Dermis blood vessel endothelial cell (primary cell): ENCODE results near the gene PRKCI. TPM values are rescaled to one million over a fixed set of nuclear protein-coding genes. Genes with fewer than 3 reads are reported as not detected.

Experiments
- DNase-seq: peaks from one replicate; pipeline ENCODE4 v3.0.0; 2010
- total RNA-seq: library from RNA; depleted of rRNA; stranded (reverse); fragments of >200 nt; gene quantifications from 2 replicates; pipeline ENCODE4 v1.2.3, GENCODE V29; 2014

Gene PRKCI
- total RNA-seq, 1 donor from 2014 or later = 32.8 TPM

DNA sequence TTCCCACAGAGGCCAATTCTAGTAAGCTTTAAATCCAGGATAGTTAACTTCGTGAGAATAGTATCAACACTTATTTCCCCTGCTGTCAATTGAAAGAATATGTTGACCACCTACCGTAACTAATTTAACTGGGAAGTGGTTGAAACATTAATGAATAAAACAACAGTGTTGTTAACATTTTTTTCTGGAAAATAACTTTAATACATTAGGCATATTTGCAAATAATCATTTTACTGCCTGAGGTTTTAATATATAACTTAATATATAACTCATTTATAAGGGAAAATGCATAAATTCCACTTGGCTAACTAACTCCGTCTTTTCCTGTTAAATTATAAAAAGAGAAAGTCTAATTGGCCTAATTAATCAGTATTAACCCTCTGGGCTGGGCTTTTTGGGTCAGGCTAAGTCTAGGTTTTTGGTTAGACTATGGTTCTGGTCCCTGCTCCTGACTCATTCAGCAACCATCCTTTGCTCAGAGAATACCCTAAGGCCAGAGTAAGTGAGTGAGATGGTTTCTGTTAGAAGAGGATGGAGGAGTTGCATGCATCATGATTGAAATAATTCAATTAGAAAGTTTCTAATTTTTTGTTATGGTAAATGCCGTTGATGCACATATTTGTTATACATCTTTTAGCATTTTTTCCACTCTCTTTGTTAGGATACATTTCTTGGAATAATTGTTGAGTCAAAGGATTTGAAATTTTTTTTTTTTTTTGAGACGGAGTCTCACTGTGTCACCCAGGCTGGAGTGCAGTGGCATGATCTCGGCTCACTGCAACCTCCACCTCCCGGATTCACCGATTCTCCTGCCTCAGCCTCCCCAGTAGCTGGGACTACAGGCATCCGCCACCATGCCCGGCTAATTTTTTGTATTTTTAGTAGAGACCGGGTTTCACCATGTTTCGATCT is 124.5 kb downstream of the PRKCI start:
- no peak for DNase-seq

DNA sequence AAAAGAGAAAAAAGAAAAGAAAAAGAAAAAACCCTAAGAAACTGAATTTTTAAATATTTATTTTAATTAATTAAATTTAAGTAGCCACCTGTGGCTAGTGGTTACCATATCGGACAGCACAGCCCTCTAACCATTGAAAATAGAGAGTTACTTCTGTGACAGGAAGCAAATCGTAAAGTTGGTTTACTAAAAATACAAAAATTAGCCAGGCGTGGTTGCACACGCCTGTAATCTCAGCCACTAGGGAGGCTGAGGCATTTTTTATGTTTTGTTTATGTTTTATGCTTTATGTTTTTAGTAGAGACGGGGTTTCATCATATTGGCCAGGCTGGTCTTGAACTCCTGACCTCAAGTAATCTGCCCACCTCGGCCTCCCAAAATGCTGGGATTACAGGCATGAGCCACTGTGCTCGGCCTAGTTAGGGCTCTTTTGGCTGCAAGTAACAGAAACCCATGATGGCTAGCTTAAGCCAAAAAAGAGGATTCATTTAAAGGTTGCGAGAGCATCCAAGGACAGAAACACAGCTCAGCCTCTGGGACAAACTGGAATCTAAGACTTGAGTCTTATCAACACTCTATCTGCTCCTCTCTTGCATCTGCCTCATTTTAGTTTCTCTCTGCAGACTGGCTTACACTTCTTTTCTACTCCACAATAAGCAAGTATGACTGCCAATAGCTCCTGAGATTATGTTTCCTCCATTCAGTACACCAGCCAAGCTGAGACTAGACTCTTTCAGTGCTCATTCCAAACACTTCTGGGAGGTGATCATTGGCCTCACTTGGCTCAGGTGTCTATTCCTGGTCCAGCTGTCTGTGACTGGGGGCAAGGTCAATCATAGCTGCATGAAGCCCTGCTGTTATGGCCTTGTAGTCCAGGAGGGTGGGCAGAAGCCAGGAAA is 128.5 kb downstream of the PRKCI start:
- DNase-seq = no peak

DNA sequence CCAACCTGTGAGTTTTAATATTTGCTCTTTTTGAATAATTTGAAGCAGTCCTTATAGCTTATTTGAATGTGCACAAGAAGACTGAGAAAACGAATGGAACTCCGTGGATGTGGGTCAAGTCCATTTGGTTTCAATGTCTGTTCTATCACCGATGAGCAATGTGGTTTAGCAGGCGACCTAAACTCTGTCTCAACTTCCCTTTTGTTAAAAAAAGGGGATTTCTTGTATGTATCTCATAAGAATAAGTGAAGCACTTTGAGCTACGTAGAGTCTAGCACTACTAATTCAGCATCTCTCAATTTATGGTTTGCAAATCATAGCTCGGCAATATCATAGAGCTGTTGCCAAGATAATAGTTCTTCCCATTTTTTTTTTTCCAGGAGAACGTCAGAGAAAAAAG is 130.7 kb downstream of the PRKCI start:
- no peak for DNase-seq

DNA sequence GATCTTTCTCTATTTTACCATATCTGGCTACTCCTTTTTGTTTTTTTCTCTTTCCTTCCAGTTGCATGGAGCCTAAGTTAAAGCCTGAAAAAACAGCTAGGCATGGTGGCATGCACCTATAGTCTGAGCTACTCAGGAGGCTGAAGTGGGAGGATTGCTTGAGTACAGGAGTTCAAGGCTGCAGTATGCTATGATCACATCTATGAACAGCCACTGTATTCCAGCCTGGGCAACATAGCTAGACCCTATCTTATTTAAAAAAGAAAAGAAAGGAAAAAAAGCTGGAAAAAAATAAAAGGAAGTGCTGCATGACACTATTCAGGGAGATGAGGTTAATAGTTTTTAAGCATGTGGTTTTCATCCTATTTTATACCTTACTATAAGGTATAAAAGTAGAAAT is 131.3 kb downstream of the PRKCI start:
- DNase-seq = no peak

DNA sequence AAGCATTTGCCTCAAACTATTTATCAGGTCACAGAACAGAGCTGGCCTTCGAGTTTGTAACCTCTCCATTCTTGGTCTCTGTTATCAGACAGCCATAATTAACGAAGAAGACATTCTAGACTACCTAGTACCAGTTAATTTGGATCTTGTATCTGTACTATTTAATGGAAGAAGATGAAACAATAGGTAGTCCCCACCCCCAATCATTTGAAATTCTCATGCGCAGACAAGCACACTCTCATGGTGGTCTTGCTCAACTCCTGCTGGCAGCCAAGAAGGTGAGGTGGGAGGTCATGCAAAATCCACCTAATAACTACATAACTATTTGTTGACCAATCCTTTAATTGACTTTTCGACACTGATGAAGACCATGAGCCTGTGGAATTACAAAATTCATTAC is 132.5 kb downstream of the PRKCI start:
- no peak for DNase-seq

Other genes starting within 250 kb of the PRKCI start
- gene GPR160, start 184.4 kb upstream of the PRKCI start, total RNA-seq = 7.7 and 11.2 TPM in 2 replicates
- gene PHC3, start 40.7 kb upstream of the PRKCI start, total RNA-seq = 21.1 and 21.7 TPM in 2 replicates
- 79.1 and 84.1 TPM in 2 replicates for gene SKIL, start 135.3 kb downstream of the PRKCI start, total RNA-seq
- 103 and 515 TPM in 2 replicates for gene CLDN11, start 196.4 kb downstream of the PRKCI start, total RNA-seq